SH-SY5Y (cell line): ENCODE results near the gene MED27.

Experiments
- GATA2 ChIP-seq: IDR thresholded peaks from 2 replicates; pipeline ENCODE4 v1.6.1; 2011; ENCODE audit warnings: mild to moderate bottlenecking, low read depth, low read length
- GATA3 ChIP-seq: IDR thresholded peaks from 2 replicates; pipeline ENCODE4 v1.6.1; 2011; ENCODE audit warnings: low read depth, mild to moderate bottlenecking, low read length, moderate library complexity

DNA sequence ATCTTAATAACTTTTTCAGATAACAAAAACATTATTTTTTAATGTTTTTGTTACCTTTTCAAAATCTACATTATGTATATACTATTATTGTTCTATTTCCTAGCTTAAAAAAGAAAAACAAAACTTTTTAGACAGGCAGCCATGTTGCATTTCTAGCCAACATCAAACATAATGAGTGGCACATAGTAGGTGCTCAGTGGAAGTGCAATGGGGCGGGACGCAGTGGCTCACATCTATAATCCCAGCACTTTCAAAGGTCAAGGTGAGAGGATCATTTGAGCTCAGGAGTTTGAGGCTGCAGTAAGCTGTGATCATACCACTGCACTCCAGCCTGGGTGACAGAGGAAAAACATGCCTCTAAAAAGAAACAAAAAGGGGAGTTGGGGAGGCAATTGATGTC is 68.4 kb downstream of the MED27 start:
- TF ChIP-seq GATA2 (no peak), GATA3 (no peak)
